Endothelial cell of umbilical vein (primary cell): ENCODE results near the gene GYPA.
"Not testable (repeated sequence)": the region's sequence is repeated elsewhere in the genome, so short reads cannot be mapped to it uniquely, and the experiment has no call there.

Experiments used
- CTCF ChIP-seq, 2 donors: IDR thresholded peaks; 1 replicate in 1 of 2; 2 replicates in 1 of 2; pipeline ENCODE4 v1.5.1; 2011; ENCODE audit warnings: low read length in 2 of 2, mild to moderate bottlenecking in 2 of 2, moderate library complexity in 2 of 2, control low read depth in 1 of 2, inconsistent platforms in 1 of 2, low read depth in 1 of 2; ENCODE audit not compliant: insufficient read depth in 1 of 2; ENCODE audit errors: extremely low read depth in 1 of 2
- EZH2 ChIP-seq: IDR thresholded peaks from 2 replicates; pipeline ENCODE4 v1.6.1; 2012; ENCODE audit warnings: borderline replicate concordance, low read depth, mild to moderate bottlenecking, moderate library complexity, low read length, inconsistent platforms; ENCODE audit not compliant: severe bottlenecking
- FOS ChIP-seq: IDR thresholded peaks from 2 replicates; pipeline ENCODE4 v1.6.1; 2011; ENCODE audit warnings: mild to moderate bottlenecking, low read length, moderate library complexity, borderline replicate concordance; ENCODE audit not compliant: insufficient read depth
- JUN ChIP-seq: IDR thresholded peaks from 2 replicates; pipeline ENCODE4 v1.6.1; 2011; ENCODE audit warnings: borderline replicate concordance, low read depth; ENCODE audit not compliant: insufficient read length, insufficient read depth
- POLR2A ChIP-seq: IDR thresholded peaks from 2 replicates; pipeline ENCODE4 v1.6.1; 2012; ENCODE audit warnings: low read depth, mild to moderate bottlenecking, control low read depth, low read length
- POLR2AphosphoS5 ChIP-seq: IDR thresholded peaks from 2 replicates; pipeline ENCODE4 v1.6.1; 2012; ENCODE audit warnings: low read depth, mild to moderate bottlenecking, control low read depth, low read length, moderate library complexity; ENCODE audit not compliant: insufficient read depth

- not testable (repeated sequence) for TF ChIP-seq CTCF (IDR thresholded peaks at IDR 0.05; ENCODE audit: extremely low read depth in 1 of 2, insufficient read depth in 1 of 2, low read depth in 1 of 2, low read length in 2 of 2); POLR2A; JUN; FOS; EZH2; POLR2AphosphoS5
These were observed 61.8 kb downstream of the GYPA start for GRCh38 chr4:144078746-144079145.
